ENCODE data around the gene TTYH3. TPM values are rescaled to one million over a fixed set of nuclear protein-coding genes. Genes with fewer than 3 reads are reported as not detected.

Gene TTYH3
- total RNA-seq, 1 experiment from 2014 or later: 50.2 TPM

DNA sequence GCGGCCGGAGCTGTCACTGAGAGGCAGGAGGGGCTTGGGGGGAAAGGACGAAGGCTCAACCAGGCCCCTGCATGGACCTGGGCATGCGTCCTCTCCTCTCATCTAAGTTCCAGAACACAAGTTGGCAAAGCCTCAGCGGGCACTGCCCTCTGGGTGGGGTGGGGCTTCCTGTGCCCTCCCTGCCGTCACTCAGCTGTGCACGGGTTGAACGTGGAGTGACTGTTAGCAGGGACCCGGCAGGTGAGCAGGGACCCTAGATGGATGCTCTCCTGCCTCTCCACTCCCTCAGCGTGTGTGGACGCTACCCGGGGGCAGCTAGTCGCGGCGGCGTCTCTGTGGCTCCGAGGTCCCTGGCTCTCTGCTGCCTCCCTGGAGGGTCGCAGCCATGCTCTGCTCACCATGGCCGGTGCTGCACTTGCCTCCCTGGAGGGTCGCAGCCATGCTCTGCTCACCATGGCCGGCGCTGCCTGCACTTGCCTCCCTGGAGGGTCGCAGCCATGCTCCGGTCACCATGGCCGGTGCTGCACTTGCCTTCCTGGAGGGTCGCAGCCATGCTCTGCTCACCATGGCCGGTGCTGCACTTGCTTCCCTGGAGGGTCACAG, 36.4 kb upstream of the TTYH3 start:
- H3K36me3 ChIP-seq (replicated peaks; ENCODE audit: control insufficient read depth, insufficient read depth, low read length): no peaks in the 10 kb centered on the region
- no peaks in the 10 kb centered on the region for H3K27me3 ChIP-seq (ENCODE audit: control insufficient read depth, insufficient read depth, low read length)

DNA sequence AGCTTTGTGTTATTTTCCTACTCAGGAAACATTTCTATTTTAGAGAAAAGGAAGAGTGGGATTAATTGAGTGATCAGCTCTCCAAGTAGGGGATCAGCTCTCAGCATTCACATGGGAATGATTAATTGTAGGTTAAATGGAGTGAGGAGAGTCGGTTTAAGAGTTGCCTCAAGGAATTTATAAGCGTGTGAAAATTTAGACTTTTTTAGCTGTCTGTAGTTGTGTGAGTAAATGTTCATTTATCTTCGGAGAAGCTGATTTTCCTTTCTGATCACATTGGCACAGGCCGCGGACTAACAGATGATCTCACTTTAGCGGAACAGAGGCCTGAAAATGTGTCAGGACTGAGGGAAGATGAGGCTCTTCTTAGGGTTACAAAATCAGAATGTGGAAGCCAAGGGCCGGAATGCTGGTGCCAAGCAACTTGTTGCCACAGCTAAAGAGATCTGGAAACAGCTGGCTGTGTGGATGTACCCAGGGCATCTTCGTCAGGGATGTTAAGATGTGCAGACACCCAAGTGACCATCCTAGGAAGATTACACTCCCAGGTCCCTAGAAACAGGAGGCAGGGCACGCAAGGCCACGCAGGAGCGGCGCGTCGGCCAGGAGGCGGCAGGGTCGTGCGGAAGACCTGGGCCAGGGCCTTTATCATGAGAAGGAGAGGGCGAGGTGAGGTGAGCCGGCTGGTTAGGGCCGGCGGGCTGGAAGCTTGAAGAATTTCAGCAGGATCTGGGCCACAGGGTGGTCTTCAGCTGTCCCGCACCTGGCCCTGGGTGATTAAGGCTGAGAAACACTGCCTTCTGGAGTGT, 35.1 kb upstream of the TTYH3 start:
- Histone ChIP-seq H3K36me3 (replicated peaks; ENCODE audit: control insufficient read depth, insufficient read depth, low read length) (no peaks in the 10 kb centered on the region), H3K4me3 (ENCODE audit: insufficient read depth, low read depth, low read length) (no peak overlapping the region), H3K27me3 (ENCODE audit: control insufficient read depth, insufficient read depth, low read length) (no peaks in the 10 kb centered on the region)
- DNase-seq: peak; percentile 52

More for the DNA sequence above, 36.4 kb upstream of the TTYH3 start:
- H3K4me3 ChIP-seq (ENCODE audit: insufficient read depth, low read depth, low read length): no peak overlapping the region
- DNase-seq: peak; percentile 50

DNA sequence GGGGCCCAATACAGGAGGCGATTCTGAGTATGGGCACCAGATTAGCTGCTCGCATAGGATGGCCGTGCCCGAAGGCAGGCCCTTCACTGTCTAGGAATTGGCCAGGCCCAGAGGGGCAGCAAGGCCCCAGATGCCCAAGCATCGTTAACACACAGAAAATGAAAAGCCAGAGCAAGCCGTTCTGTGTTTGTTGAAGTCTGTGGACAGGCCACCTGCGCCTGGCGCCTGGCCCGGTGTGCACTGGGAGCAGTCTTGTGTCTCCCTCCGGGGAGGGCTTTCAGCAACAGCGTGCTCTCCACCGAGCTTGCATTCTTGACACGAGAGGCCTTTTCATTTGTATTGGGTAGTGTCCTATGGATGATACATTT, 34.5 kb upstream of the TTYH3 start:
- H3K27me3 ChIP-seq (ENCODE audit: control insufficient read depth, insufficient read depth, low read length): no peaks in the 10 kb centered on the region
- no peak overlapping the region for H3K4me3 ChIP-seq (ENCODE audit: insufficient read depth, low read depth, low read length)
- H3K36me3 ChIP-seq (replicated peaks; ENCODE audit: control insufficient read depth, insufficient read depth, low read length): no peaks in the 10 kb centered on the region
- DNase-seq: no peak

DNA sequence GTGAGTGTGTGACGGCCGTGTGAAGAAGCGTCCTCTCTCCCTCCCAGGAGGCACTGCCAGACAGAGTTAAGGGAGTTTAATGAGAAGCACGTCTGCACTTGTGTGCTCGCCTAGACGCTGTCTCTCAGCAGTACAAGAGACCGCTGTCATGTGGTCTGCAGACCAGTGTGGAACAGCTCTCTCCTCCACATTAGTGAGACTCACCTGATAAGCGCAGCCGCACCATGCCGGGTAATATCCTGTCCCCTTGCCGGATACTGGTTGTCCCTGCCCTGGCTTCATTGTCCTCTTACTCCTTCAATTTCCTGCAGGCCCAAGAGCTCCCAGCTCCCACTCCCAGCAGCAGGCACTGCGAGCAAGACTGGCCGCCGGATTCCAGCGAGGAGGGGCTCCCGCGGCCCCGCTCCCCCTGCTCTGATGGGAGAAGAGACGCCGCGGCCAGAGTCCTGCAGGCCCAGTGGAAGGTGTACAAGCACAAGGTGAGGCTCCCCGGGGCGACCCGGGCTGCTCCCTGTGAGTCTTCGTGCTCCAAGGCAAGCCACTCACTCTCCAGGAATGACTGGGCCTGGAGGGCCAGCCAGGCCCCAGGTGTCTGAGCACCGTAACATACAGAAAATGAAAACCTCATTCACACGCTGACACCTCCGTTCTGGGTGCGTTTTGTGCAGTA, 33.5 kb upstream of the TTYH3 start:
- H3K27me3 ChIP-seq (ENCODE audit: control insufficient read depth, insufficient read depth, low read length): no peaks in the 10 kb centered on the region
- H3K36me3 ChIP-seq (replicated peaks; ENCODE audit: control insufficient read depth, insufficient read depth, low read length): no peaks in the 10 kb centered on the region
- H3K4me3 ChIP-seq (ENCODE audit: insufficient read depth, low read depth, low read length): no peak overlapping the region
- peak; percentile 58 for DNase-seq

DNA sequence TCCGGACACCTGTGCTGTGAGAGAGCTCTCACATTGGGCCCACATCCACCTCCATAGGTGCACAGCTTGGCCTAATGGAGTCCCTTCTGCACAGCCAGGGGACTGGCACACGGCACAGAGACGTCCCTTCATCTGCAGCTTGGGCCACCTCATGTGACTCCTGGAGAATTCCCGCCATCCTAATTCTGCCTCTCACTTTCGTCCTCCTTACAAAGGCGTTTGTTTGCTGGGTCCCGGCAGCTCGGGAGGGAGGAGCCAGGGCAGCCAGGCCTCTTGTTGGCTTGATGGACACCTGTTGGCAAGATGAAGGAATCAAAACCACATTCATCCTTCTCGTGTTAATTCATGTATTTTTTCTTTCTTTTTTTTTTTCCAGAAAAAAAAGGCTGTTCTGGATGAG, 30.7 kb upstream of the TTYH3 start:
- no peak overlapping the region for H3K4me3 ChIP-seq (ENCODE audit: insufficient read depth, low read depth, low read length)
- H3K27me3 ChIP-seq (ENCODE audit: control insufficient read depth, insufficient read depth, low read length): no peaks in the 10 kb centered on the region
- peak; percentile 93 for DNase-seq
- no peaks in the 10 kb centered on the region for H3K36me3 ChIP-seq (replicated peaks; ENCODE audit: control insufficient read depth, insufficient read depth, low read length)

DNA sequence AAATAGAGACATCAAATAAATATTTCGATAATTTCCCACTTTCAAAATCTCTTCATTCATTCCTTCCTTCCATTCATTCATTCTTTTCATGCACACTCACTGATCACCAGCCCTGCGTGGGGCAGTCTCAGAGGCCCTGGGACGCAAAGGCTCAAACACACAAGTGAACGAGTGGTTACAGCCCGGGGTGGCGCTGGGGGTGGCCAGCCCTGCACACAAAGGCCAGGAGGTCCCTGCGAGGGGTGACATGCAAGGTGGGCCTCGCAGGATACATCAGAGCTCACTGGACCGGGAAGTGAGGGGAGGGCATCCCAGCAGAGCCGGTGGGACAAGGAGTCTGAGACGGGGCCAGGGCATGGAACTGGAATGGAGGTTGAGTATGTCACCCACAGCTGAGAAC, 29.9 kb upstream of the TTYH3 start:
- no peaks in the 10 kb centered on the region for H3K27me3 ChIP-seq (ENCODE audit: control insufficient read depth, insufficient read depth, low read length)
- H3K4me3 ChIP-seq (ENCODE audit: insufficient read depth, low read depth, low read length): no peak overlapping the region
- no peaks in the 10 kb centered on the region for H3K36me3 ChIP-seq (replicated peaks; ENCODE audit: control insufficient read depth, insufficient read depth, low read length)
- DNase-seq: peak; percentile 51

DNA sequence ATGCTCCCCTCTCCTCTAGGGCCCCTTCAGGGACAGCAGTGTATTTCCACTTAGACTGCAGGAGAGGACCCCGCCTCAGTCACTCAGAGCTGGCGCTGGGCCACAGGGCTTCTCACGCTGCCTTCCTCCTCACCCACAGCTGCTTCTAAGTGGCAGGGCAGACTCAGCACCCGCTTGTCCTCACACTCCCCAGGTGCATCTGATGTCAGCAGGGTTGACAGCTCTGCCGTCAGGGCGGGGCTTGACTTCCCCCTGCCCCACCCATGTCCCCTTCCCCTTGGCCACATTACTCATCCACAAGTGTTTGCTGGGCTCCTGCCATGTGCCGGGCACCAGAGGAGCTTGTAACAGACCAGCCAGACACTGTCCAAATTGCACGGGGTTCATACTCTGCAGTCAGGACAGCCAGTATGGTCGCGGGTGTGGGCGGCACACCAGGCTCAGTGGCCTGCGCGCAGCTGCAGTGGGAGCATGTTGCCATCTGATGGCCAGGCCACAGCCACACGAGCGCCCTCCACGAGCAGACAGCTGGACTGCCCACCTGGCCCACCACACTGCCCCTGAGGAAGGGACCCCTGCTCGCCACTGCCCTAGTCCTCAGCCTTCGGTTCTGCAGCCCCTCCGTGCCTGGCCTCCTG, 29.3 kb upstream of the TTYH3 start:
- H3K36me3 ChIP-seq (replicated peaks; ENCODE audit: control insufficient read depth, insufficient read depth, low read length): no peaks in the 10 kb centered on the region
- DNase-seq: peak; percentile 50
- no peak overlapping the region for H3K4me3 ChIP-seq (ENCODE audit: insufficient read depth, low read depth, low read length)

DNA sequence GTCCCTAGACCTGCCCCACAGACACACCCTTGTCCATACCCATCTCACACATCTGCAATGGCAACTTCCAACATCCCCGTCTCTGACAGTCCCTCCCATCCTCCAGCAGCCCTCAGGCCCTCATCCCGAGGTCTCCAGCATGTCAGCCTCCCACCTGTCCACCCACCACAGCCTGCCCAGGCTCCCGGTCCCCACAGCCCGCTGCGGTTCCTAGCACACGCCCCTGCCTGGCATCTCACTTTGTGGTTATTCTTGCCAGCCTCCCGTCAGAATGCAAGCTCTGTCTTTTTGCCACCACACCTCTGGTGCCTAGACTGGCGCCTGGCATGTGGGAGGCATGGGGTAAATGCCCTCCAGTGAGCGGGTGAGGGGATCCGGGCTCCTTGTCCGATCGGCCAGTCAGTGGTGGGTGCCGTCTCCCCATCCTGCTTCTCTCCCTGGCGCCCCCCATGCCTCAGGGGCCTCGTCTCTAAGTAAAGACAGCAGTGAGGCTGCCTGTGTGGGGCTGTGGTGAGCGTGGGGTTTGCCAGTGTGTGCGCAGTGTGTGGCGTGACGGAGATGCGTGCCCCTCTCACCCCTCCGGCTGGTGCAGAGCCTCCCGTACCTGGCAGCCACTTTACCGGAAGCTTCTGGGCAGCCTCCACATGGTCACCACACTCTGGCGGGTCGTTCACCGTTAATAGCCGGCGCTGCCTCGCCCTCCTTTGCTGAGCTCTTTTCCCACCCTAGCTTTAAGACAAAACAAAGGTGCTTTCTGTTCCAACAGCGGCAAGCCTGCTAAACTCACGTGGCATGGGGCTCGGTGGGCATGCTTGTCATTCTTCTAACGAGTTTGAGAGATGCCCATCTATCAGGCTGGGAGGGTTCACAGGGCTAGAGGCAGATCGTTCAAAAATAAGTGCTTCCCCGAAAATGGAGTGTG, 28.5 kb upstream of the TTYH3 start:
- Histone ChIP-seq H3K27me3 (ENCODE audit: control insufficient read depth, insufficient read depth, low read length) (no peaks in the 10 kb centered on the region), H3K36me3 (replicated peaks; ENCODE audit: control insufficient read depth, insufficient read depth, low read length) (no peaks in the 10 kb centered on the region), H3K4me3 (ENCODE audit: insufficient read depth, low read depth, low read length) (no peak overlapping the region)
- DNase-seq: peak; percentile 58

More for the DNA sequence above, 29.3 kb upstream of the TTYH3 start:
- no peaks in the 10 kb centered on the region for H3K27me3 ChIP-seq (ENCODE audit: control insufficient read depth, insufficient read depth, low read length)

DNA sequence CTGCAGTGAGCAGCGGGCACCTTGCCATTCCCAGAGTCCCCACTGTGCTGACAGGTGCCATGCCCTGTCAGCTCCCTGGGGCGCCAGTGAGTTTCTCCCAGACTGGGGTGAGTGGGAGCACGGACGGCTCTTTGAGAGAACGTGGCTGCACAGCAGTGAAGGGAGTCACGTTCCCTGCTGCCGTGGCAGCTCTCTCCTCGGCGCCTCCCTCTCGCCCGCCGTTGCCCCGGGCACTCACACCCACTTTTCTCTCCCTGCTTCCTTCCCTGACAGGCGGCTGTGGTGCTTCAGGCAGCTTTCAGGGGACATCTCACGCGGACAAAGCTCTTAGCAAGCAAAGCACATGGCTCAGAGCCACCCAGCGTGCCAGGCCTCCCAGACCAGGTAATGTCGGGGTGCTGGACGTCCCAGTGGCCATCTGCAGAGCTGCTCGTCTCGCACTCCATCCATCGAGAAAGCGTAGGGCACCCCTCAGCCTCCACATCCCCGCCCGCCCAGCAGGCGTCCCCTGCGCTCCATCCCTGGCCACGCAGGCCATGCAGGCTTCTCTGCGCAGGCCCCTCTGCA, 27.1 kb upstream of the TTYH3 start:
- no peak overlapping the region for H3K4me3 ChIP-seq (ENCODE audit: insufficient read depth, low read depth, low read length)
- no peaks in the 10 kb centered on the region for H3K36me3 ChIP-seq (replicated peaks; ENCODE audit: control insufficient read depth, insufficient read depth, low read length)
- DNase-seq: peak; percentile 75
- H3K27me3 ChIP-seq (ENCODE audit: control insufficient read depth, insufficient read depth, low read length): no peaks in the 10 kb centered on the region

DNA sequence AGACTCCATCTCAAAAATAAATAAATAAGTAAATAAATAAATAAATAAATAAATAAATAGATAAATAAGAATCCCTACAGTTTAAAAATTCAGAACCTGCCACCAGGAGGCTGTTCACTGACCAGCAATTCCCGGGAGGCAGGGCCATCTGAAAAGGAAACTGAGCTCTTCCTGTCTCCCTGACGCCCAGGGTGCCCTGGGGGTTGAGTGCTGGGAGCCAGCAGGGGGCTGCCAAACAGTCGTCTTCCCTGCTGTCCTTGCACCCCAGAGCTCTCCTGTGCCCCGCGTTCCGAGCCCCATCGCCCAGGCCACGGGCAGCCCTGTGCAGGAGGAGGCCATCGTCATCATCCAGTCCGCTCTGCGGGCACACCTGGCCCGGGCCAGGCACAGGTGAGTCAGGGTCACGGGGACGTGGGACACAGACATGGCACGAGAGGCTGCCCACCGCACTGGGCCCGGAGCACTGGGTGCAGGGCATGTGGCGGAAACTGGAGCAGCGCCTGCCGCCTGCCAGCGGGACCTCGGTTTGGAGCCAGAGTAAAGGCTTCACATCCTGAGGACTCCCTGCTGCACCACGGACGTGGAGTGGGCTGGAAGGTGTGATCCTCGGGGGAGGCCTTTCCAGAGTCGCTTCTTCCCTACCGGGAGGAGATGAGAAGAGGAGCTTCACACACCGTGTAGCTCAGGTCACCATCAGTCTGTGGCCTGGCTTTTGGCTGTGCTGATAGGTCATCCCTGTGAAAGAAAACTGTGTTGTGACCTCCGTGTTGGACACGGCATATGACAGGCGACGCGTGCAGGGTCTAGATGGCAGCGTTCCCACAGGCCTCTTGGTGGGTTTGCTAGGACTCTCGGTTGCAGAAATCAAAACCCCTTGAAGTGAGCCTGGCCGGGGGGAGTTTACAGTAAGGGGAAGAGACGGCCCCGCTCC, 25.9 kb upstream of the TTYH3 start:
- Histone ChIP-seq H3K36me3 (replicated peaks; ENCODE audit: control insufficient read depth, insufficient read depth, low read length) (no peaks in the 10 kb centered on the region), H3K27me3 (ENCODE audit: control insufficient read depth, insufficient read depth, low read length) (no peaks in the 10 kb centered on the region), H3K4me3 (ENCODE audit: insufficient read depth, low read depth, low read length) (no peak overlapping the region)
- DNase-seq: peak; percentile 61

DNA sequence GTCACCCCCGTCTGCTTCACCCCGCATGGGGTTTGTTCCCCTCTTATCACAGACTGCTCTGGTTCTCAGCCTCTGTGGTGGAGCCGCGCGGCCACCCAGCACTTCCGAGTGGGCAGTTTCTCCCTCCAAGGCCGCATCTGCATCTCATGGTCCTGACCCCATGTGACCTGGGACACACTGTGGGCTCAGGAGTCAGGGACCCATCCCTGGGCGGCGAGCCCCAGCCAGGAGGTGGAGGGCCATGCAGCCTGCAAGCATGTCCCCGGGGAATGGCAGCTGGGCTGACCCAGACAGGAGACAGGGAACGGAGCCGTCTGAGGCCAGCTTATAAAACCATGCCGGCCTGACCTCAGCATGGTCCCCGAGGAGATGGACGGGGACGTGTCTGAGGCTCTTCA, 25.2 kb upstream of the TTYH3 start:
- Histone ChIP-seq H3K36me3 (replicated peaks; ENCODE audit: control insufficient read depth, insufficient read depth, low read length) (no peaks in the 10 kb centered on the region), H3K4me3 (ENCODE audit: insufficient read depth, low read depth, low read length) (no peak overlapping the region), H3K27me3 (ENCODE audit: control insufficient read depth, insufficient read depth, low read length) (no peaks in the 10 kb centered on the region)
- peak; percentile 63 for DNase-seq

DNA sequence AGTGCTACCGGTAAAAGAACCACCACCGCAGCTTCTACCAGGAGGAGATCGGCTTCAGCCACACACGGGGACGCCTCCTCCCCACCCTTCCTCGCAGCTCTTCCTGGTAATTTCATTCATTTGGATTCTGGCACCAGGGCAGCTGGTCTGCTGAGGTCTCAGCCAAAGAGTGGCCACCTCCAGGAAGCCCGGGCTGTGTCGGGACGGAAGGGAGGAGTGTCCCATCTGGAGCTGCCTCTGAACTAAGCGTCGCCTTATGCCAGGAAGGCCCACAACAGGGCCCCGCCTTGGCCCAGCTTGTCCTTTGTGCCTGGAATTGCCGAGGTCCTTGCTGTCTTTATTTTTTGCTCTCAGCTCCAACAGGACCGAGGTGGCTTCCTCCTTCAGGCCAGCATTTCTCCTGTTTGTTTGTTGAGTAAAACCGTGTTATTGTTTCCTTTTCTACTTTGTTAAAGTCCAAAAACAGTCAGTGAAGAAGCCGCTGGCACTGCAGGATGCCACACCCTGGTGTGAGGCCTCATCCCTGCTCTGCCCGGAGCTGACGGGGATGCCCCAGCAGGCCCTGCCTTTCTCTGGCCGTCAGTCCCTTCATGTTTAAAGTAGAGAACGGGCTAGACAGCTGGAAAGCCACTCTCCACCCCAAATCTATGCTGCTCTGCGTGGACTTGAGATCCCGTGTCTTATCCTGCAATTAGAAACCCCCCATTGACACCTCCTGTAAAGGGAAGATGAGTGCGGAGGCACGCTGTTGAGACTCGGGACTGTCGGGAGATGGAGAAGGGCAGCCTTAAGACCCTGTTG, 24.5 kb upstream of the TTYH3 start:
- DNase-seq: peak; percentile 62
- no peaks in the 10 kb centered on the region for H3K27me3 ChIP-seq (ENCODE audit: control insufficient read depth, insufficient read depth, low read length)
- H3K36me3 ChIP-seq (replicated peaks; ENCODE audit: control insufficient read depth, insufficient read depth, low read length): no peaks in the 10 kb centered on the region
- H3K4me3 ChIP-seq (ENCODE audit: insufficient read depth, low read depth, low read length): no peak overlapping the region

Data from H7 (cell line).